HepG2 (cell line): ENCODE results near the gene RDH8. TPM values are rescaled to one million over a fixed set of nuclear protein-coding genes. Genes with fewer than 3 reads are reported as not detected.
A peak's percentile ranks its signal among the peaks of the same experiment; 100 is the strongest.

Source experiments
- ARNT ChIP-seq: fragments of 450-650 bp; IDR thresholded peaks from 2 replicates; pipeline ENCODE4 v1.6.1; 2017
- CTCF ChIP-seq: sonication (generic); formaldehyde crosslinking; IDR thresholded peaks from 2 replicates; pipeline ENCODE4 v1.5.0; 2020; ENCODE audit warnings: mild to moderate bottlenecking, missing genetic modification reagents, moderate library complexity
- MLXIP ChIP-seq: sonication (generic); formaldehyde crosslinking; IDR thresholded peaks from 2 replicates; pipeline ENCODE4 v1.9.0; 2021; ENCODE audit warnings: missing genetic modification reagents, borderline replicate concordance
- MXD1 ChIP-seq: sonication (generic); formaldehyde crosslinking; IDR thresholded peaks from 2 replicates; pipeline ENCODE4 v1.4.0; 2020; ENCODE audit warnings: mild to moderate bottlenecking, missing genetic modification reagents
- SALL1 ChIP-seq: sonication (generic); formaldehyde crosslinking; IDR thresholded peaks from 2 replicates; pipeline ENCODE4 v1.8.0; 2022; ENCODE audit warnings: mild to moderate bottlenecking, missing genetic modification reagents
- SALL2 ChIP-seq: sonication (generic); formaldehyde crosslinking; IDR thresholded peaks from 2 replicates; pipeline ENCODE4 v1.8.1; 2023; ENCODE audit warnings: mild to moderate bottlenecking, missing genetic modification reagents, inconsistent platforms
- SOX13 ChIP-seq, 3 experiments: fragments of 450-650 bp in 1 of 3; sonication (generic) in 1 of 3; formaldehyde crosslinking in 1 of 3; IDR thresholded peaks in 2 of 3; conservative IDR thresholded peaks in 1 of 3; 2 replicates each; pipeline versions ENCODE4 v1.5.0 to v1.6.1; 2016 to 2020; ENCODE audit warnings: antibody characterized with exemption in 1 of 3, mild to moderate bottlenecking in 1 of 3, missing compliant biosample characterization in 1 of 3, missing genetic modification reagents in 1 of 3, moderate library complexity in 1 of 3
- THAP9 ChIP-seq: sonication (generic); formaldehyde crosslinking; IDR thresholded peaks from 2 replicates; pipeline ENCODE4; 2020; ENCODE audit warnings: missing genetic modification reagents, mild to moderate bottlenecking, borderline replicate concordance
- ZHX2 ChIP-seq, 2 experiments: sonication (generic) in 1 of 2; formaldehyde crosslinking in 1 of 2; IDR thresholded peaks; 2 replicates each; pipeline versions ENCODE4 v1.6.1 to v1.9.0; 2014 to 2022; ENCODE audit warnings: antibody characterized with exemption in 1 of 2, borderline replicate concordance in 1 of 2, inconsistent platforms in 1 of 2, low read depth in 1 of 2, missing genetic modification reagents in 1 of 2
- ZNF550 ChIP-seq: sonication (generic); formaldehyde crosslinking; IDR thresholded peaks from 2 replicates; pipeline ENCODE4 v1.4.0; 2020; ENCODE audit warnings: mild to moderate bottlenecking, missing genetic modification reagents, borderline replicate concordance
- polyA plus RNA-seq, 8 experiments: library from polyadenylated mRNA; depleted of rRNA in 3 of 8; stranded (reverse) in 7 of 8; unstranded in 1 of 8; fragments of >200 nt; fragmentation: Illumina TruSeq in 4 of 8; extraction: Trizol in 4 of 8; gene quantifications; 2 replicates each; pipeline versions ENCODE4 v1.2.1 to v1.2.3, GENCODE V29; 2011 to 2016; ENCODE audit warnings: low read depth in 4 of 8, missing spikeins in 1 of 8, mixed read lengths in 1 of 8; ENCODE audit not compliant: insufficient read depth in 1 of 8
- total RNA-seq, 5 experiments: library from RNA; depleted of rRNA; stranded (reverse); fragments of >200 nt; fragmentation: Illumina TruSeq; extraction: Trizol; gene quantifications; 2 replicates each; pipeline ENCODE4 v1.2.3, GENCODE V29; 2016; ENCODE audit warnings: low read depth in 1 of 5

The RDH8 gene
- total and polyA plus RNA-seq, 2 of the 13 experiments (the other 11 are each of a cell fraction or from before 2014, with no cell fraction given) = not detected

- TF ChIP-seq THAP9 (CRISPR knock-in tag) (peak; percentile 65; the same call in 1 of the 2 replicates), SALL1 (peak; percentile 94), ARNT (no peak), SALL2 (CRISPR knock-in tag) (0 out of 2 replicates have a peak, but pooled peaks have one; percentile 82), SOX13 (IDR thresholded peaks at IDR 0.05) (no peak), SOX13 (CRISPR knock-in tag; conservative IDR thresholded peaks at IDR 0.05 in 1 of 2, IDR thresholded peaks at IDR 0.05 in 1 of 2) (peak in 1 of 2 experiments; percentile 73; a peak in 2 of 4 replicates), MLXIP (CRISPR knock-in tag) (no peak), MXD1 (CRISPR knock-in tag) (peak; percentile 87), CTCF (CRISPR knock-in tag) (peak; percentile 100), ZNF550 (CRISPR knock-in tag) (no peak), ZHX2 (IDR thresholded peaks at IDR 0.05; ENCODE audit: low read depth) (0 out of 2 replicates have a peak, but pooled peaks have one; percentile 41), ZHX2 (CRISPR knock-in tag; IDR thresholded peaks at IDR 0.05; ENCODE audit: borderline replicate concordance) (no peak)
These were observed 14.1 kb downstream of the RDH8 start (continued) for GRCh38 chr19:10027158-10027997.
